Measurements from ENCODE around the gene AQP4. TPM values are rescaled to one million over a fixed set of nuclear protein-coding genes. Genes with fewer than 3 reads are reported as not detected.

Gene AQP4
- total RNA-seq, 1 donor from 2014 or later: not detected

DNA sequence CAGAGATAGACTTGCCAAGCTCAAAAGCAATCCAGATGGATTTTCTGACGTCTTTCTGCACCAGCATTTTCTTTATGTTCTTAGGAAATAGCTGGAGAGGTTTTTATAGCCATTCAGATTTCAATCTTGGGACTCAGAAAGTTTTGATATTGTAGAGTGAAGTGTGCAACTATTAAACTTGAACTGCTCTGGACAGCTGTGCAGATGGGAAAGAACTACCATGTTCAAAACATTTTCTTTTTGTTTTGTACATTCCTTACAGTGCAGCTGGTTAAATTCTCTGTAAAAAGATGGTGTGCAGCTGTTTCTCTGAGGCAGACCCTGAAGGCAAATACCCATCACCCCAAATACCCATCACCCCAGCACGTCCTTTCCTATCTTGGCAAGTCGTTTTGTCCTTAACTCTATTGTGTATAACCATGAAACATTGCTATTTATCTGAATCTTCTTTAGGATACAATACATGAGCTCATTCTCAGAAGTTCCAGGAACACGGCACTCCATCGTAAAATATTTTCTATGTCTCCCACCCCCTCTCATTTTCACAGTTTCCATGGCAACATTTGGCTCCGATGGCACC lies 38.8 kb downstream of the AQP4 start:
- Mint-ChIP-seq H3K9me3 (ENCODE audit: low read depth) (no peaks in the 10 kb centered on the region), H3K27me3 (ENCODE audit: low read depth) (peaks cover 12% of the 10 kb centered on the region), H3K4me3 (ENCODE audit: unreplicated experiment) (no peak overlapping the region), H3K4me1 (ENCODE audit: low read depth) (no peaks in the 10 kb centered on the region), H3K36me3 (ENCODE audit: low read depth) (no peaks in the 10 kb centered on the region), H3K27ac (ENCODE audit: unreplicated experiment) (no peak overlapping the region)
- DNase-seq (ENCODE audit: low spot score): no peak
- TF ChIP-seq CTCF (IDR thresholded peaks at IDR 0.05): no peak

DNA sequence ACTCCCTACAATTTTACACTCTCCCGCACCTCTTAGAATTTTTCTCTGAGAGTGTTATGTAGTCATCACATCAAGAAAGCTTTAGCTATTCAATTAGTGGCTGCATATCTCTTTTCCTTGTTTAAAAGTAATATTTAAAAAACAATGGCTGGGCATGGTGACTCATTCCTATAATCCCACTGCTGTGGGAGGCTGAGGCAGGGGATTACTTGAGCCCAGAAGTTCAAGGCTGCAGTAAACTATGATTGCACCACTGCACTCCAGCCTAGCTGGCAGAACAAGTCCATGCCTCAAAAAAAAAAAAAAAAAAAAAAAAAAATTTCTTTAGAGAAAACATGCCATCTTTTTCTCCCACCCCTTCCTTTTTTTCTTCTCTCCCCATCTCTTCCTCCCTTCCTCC lies 44.3 kb downstream of the AQP4 start:
- Mint-ChIP-seq H3K4me1 (ENCODE audit: low read depth) (no peaks in the 10 kb centered on the region), H3K27me3 (ENCODE audit: low read depth) (peaks cover 6% of the 10 kb centered on the region), H3K9me3 (ENCODE audit: low read depth) (peaks cover 18% of the 10 kb centered on the region), H3K27ac (ENCODE audit: unreplicated experiment) (no peak overlapping the region), H3K4me3 (ENCODE audit: unreplicated experiment) (no peak overlapping the region), H3K36me3 (ENCODE audit: low read depth) (peaks cover 3% of the 10 kb centered on the region)
- no peak for TF ChIP-seq CTCF (IDR thresholded peaks at IDR 0.05)
- DNase-seq (ENCODE audit: low spot score): no peak

- H3K4me3 Mint-ChIP-seq (ENCODE audit: unreplicated experiment): no peak overlapping the region
- no peak for DNase-seq (ENCODE audit: low spot score)
- TF ChIP-seq CTCF (IDR thresholded peaks at IDR 0.05): no peak
- H3K4me1 Mint-ChIP-seq (ENCODE audit: low read depth): no peaks in the 10 kb centered on the region
- H3K27ac Mint-ChIP-seq (ENCODE audit: unreplicated experiment): no peak overlapping the region
- peaks cover 2% of the 10 kb centered on the region for H3K27me3 Mint-ChIP-seq (ENCODE audit: low read depth)
- H3K9me3 Mint-ChIP-seq (ENCODE audit: low read depth): peaks cover 18% of the 10 kb centered on the region
- H3K36me3 Mint-ChIP-seq (ENCODE audit: low read depth): peaks cover 3% of the 10 kb centered on the region
Measured at GRCh38 chr18:26819046-26819445, 46.5 kb downstream of the AQP4 start.

- H3K27ac Mint-ChIP-seq (ENCODE audit: unreplicated experiment): no peak overlapping the region
- H3K27me3 Mint-ChIP-seq (ENCODE audit: low read depth): peaks cover 3% of the 10 kb centered on the region
- no peak for DNase-seq (ENCODE audit: low spot score)
- no peaks in the 10 kb centered on the region for H3K4me1 Mint-ChIP-seq (ENCODE audit: low read depth)
- no peak overlapping the region for H3K4me3 Mint-ChIP-seq (ENCODE audit: unreplicated experiment)
- peaks cover 18% of the 10 kb centered on the region for H3K9me3 Mint-ChIP-seq (ENCODE audit: low read depth)
- H3K36me3 Mint-ChIP-seq (ENCODE audit: low read depth): peaks cover 3% of the 10 kb centered on the region
- TF ChIP-seq CTCF (IDR thresholded peaks at IDR 0.05): no peak
Measured at GRCh38 chr18:26818461-26818860, 47.0 kb downstream of the AQP4 start.

GRCh38 chr18:26813043-26813442 lies 52.5 kb downstream of the AQP4 start:
- Mint-ChIP-seq H3K27ac (ENCODE audit: unreplicated experiment) (no peak overlapping the region), H3K4me1 (ENCODE audit: low read depth) (no peaks in the 10 kb centered on the region), H3K36me3 (ENCODE audit: low read depth) (no peaks in the 10 kb centered on the region), H3K27me3 (ENCODE audit: low read depth) (peaks cover 10% of the 10 kb centered on the region), H3K4me3 (ENCODE audit: unreplicated experiment) (no peak overlapping the region), H3K9me3 (ENCODE audit: low read depth) (peaks cover 9% of the 10 kb centered on the region)
- DNase-seq (ENCODE audit: low spot score): no peak
- peak; percentile 73 for TF ChIP-seq CTCF (IDR thresholded peaks at IDR 0.05)
